Gastrocnemius medialis (tissue), 4 donors: ENCODE results near the gene MYBPH.

Source experiments
- CTCF ChIP-seq, 5 experiments: fragments of 450-650 bp in 3 of 5; fragments of 200-600 bp in 2 of 5; sonication (generic) in 2 of 5; IDR thresholded peaks in 4 of 5; conservative IDR thresholded peaks in 1 of 5; 1 replicate in 4 of 5; 2 replicates in 1 of 5; pipeline ENCODE4 v1.5.1; 2016 to 2019; ENCODE audit warnings: antibody characterized with exemption in 5 of 5, mild to moderate bottlenecking in 3 of 5, moderate library complexity in 3 of 5
- POLR2A ChIP-seq, 2 donors: fragments of 450-650 bp; IDR thresholded peaks; one replicate each; pipeline ENCODE4 v1.6.1; 2017; ENCODE audit warnings: antibody characterized with exemption in 2 of 2, mild to moderate bottlenecking in 2 of 2, moderate library complexity in 2 of 2

GRCh38 chr1:203199481-203199815 lies 23.8 kb upstream of the MYBPH start:
- TF ChIP-seq CTCF (IDR thresholded peaks at IDR 0.05 in 4 of 5, conservative IDR thresholded peaks at IDR 0.05 in 1 of 5) (no peak), POLR2A (IDR thresholded peaks at IDR 0.05) (no peak)
